ENCODE data around the gene EPOP.

- TF ChIP-seq CTCF (IDR thresholded peaks at IDR 0.05), result no peak
- TF ChIP-seq EZH2 (IDR thresholded peaks at IDR 0.05), result no peak
Measured at GRCh38 chr17:38654411-38655398, 20.1 kb downstream of the EPOP start.

Data from neural progenitor cell (in vitro differentiated cells).